ENCODE results near the gene SAG. TPM values are rescaled to one million over a fixed set of nuclear protein-coding genes. Genes with fewer than 3 reads are reported as not detected.

SAG gene
- total RNA-seq = not detected
- not detected for polyA plus RNA-seq
- long read RNA-seq, donor 1 = 0 reads
- long read RNA-seq, donor 2 = 0 reads

DNA sequence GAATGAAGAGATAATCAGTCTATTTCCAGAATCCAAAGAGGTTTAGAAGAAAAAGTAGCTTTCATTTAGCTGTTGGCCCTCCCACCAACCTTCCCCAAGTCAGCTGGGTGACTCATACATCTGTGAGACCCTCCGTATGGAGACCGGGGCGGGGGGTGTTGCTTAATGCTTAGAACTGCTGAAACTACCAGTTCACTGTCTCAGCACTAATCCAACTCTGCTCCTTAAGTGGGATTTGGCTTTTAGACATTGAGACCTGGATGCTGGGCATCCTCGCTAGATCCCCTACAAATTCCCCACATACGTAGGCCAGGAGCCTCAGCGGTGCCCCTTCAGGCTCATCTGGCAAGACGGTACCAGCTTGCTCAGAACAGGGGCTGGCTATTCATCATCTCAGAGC, at the start of gene SAG:
Gene SAG, plus strand, starts transcription at position 252 of the 400 bp plus-strand sequence. CDS start 1,374 bp downstream, outside the sequence.
- Histone ChIP-seq H3K4me1 (no peaks in the 10 kb centered on the region), H3K4me3 (no peak within 1 kb of the TSS), H3K27me3 (ENCODE audit: insufficient read depth in 3 of 3, low read length in 2 of 3) (no peaks in the 10 kb centered on the region), H3K9me3 (no peaks in the 10 kb centered on the region), H3K36me3 (ENCODE audit: insufficient read depth in 1 of 2, low read depth in 1 of 2) (no peaks in the 10 kb centered on the region), H3K27ac (no peak within 1 kb of the TSS)
- no peak for ATAC-seq
- 86 to 88% (median 87%) methylated on average over 7 of the region's 7 CpGs for WGBS, 3 donors
- intact Hi-C loops (cut with DNase I) = no loop called here
- no peak for DNase-seq
- TF ChIP-seq, protein P1, sequence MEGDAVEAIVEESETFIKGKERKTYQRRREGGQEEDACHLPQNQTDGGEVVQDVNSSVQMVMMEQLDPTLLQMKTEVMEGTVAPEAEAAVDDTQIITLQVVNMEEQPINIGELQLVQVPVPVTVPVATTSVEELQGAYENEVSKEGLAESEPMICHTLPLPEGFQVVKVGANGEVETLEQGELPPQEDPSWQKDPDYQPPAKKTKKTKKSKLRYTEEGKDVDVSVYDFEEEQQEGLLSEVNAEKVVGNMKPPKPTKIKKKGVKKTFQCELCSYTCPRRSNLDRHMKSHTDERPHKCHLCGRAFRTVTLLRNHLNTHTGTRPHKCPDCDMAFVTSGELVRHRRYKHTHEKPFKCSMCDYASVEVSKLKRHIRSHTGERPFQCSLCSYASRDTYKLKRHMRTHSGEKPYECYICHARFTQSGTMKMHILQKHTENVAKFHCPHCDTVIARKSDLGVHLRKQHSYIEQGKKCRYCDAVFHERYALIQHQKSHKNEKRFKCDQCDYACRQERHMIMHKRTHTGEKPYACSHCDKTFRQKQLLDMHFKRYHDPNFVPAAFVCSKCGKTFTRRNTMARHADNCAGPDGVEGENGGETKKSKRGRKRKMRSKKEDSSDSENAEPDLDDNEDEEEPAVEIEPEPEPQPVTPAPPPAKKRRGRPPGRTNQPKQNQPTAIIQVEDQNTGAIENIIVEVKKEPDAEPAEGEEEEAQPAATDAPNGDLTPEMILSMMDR (IDR thresholded peaks at IDR 0.05) = no peak

DNA sequence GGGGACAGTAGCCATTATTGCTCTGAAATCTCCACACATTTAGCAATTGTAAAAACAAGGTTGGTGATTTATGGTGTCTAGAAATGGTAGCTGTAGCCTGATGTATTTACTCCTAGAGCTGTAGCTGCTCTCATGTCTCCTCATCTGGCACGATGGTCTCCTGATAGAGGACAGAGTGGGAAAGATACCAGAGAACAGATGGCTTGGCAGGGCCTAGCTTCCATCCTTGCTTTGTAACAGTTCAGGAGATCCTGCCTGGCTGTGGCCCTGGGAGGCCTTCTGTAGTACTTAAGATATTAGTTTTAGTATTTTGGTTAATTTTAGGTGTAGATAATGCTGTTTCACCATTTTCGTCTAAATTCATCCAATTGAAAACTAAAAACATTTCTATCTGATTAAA, 49.4 kb upstream of the SAG start:
- 55 to 82% (median 58%) methylated on average over 2 of the region's 2 CpGs for WGBS, 3 donors
- H3K4me3 ChIP-seq = no peak overlapping the region
- no peaks in the 10 kb centered on the region for H3K9me3 ChIP-seq
- intact Hi-C loops (cut with DNase I) = loop anchor here in 1 of 2 donors (10.0 kb wide), 1 partner anchor 413 kb away; no protein-coding TSS in a partner anchor
- H3K27ac ChIP-seq = no peak overlapping the region
- peaks cover 14 to 75% of the 10 kb centered on the region in 2 donors for H3K36me3 ChIP-seq (ENCODE audit: insufficient read depth in 1 of 2, low read depth in 1 of 2)
- no peak for ATAC-seq
- H3K4me1 ChIP-seq = peaks cover 8% of the 10 kb centered on the region
- no peaks in the 10 kb centered on the region for H3K27me3 ChIP-seq (ENCODE audit: insufficient read depth in 3 of 3, low read length in 2 of 3)
- no peak for DNase-seq
- TF ChIP-seq, protein P1 (IDR thresholded peaks at IDR 0.05) = no peak

DNA sequence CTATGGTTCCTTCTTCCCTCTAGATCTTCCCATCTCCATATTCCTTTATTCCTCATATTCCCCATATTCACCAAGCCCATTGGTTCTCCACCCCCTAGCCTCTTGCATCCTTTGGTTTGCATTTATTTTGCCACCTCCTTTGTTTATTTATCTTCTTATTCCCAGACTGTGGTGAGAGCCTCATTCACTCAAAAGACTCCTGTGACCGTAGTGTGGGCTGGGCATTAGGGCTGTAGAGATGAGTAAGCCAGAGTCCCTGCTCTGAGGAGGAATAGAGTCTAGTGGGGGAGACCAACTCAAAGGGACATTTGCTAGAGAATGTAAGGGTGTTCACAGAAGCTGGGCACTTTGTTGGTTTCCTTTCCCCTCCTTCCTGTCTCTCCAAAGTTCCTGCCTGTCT, 47.9 kb upstream of the SAG start:
- DNase-seq (no peak), ATAC-seq (no peak)
- TF ChIP-seq, protein P1 (IDR thresholded peaks at IDR 0.05) = no peak
- intact Hi-C loops (cut with DNase I) = loop anchor here in 1 of 2 donors (10.0 kb wide), 1 partner anchor 415 kb away; no protein-coding TSS in a partner anchor
- Histone ChIP-seq H3K4me3 (no peak overlapping the region), H3K27me3 (ENCODE audit: insufficient read depth in 3 of 3, low read length in 2 of 3) (no peaks in the 10 kb centered on the region), H3K36me3 (ENCODE audit: insufficient read depth in 1 of 2, low read depth in 1 of 2) (peaks cover 14 to 90% of the 10 kb centered on the region in 2 donors), H3K27ac (no peak overlapping the region), H3K4me1 (no peaks in the 10 kb centered on the region), H3K9me3 (no peaks in the 10 kb centered on the region)
- 89 to 97% (median 90%) methylated on average over 1 of the region's 1 CpG for WGBS, 3 donors

DNA sequence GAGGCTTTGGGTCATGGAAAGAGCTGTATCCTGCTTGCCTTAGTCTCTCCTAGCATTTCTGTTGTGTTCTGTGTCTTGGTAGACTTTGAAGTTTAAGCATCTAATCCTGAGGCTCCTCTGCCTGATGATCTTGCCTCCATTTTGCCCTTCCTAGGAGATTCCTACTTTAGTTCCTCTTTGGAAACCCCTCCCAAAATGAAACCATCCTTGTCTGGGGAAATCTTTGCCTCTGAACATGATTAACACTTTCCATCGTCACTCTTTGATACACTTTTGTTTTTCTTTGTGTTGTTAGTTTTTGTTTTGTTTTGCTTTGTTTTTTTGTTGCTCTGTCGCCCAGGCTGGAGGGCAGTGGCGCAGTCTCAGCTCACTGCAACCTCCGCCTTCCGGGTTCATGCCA, 47.0 kb upstream of the SAG start:
- ATAC-seq (no peak), DNase-seq (no peak)
- Histone ChIP-seq H3K27ac (no peak overlapping the region), H3K4me3 (no peak overlapping the region), H3K36me3 (ENCODE audit: insufficient read depth in 1 of 2, low read depth in 1 of 2) (peaks cover 17 to 100% of the 10 kb centered on the region in 2 donors), H3K27me3 (ENCODE audit: insufficient read depth in 3 of 3, low read length in 2 of 3) (no peaks in the 10 kb centered on the region), H3K9me3 (no peaks in the 10 kb centered on the region), H3K4me1 (no peaks in the 10 kb centered on the region)
- 96 to 98% (median 97%) methylated on average over 5 of the region's 5 CpGs for WGBS, 3 donors
- TF ChIP-seq, protein P1 (IDR thresholded peaks at IDR 0.05) = no peak
- intact Hi-C loops (cut with DNase I) = no loop called here

Data from psoas muscle (tissue), 8 donors.